T-cell (primary cell): ENCODE measurements around the gene ABCA8. TPM values are rescaled to one million over a fixed set of nuclear protein-coding genes. Genes with fewer than 3 reads are reported as not detected.
"Not testable (repeated sequence)": the region's sequence is repeated elsewhere in the genome, so short reads cannot be mapped to it uniquely, and the experiment has no call there.

Experiments used
- ATAC-seq, 4 experiments: fragments of 200-7000 bp in 3 of 4; fragments of 150-1000 bp in 1 of 4; cut with Tn5 transposase; replicated peaks in 1 of 4; 1 replicate in 3 of 4; 2 replicates in 1 of 4; pipeline ENCODE4 v1.10.0; 2021; ENCODE audit warnings: moderate library complexity in 3 of 4, mild to moderate bottlenecking in 2 of 4, moderate number of reproducible peaks in 1 of 4
- CTCF ChIA-PET, 2 donors: fragments of 300-600 bp; sonication (Branson Sonifier 250); formaldehyde crosslinking; loops; one replicate each; lab custom pipeline; 2022; ENCODE audit warnings: antibody characterized with exemption in 2 of 2; lab: Charles Lee
- POLR2A ChIA-PET, 2 donors: fragments of 300-600 bp; sonication (Branson Sonifier 250); formaldehyde crosslinking; loops; one replicate each; lab custom pipeline; 2022; ENCODE audit warnings: antibody characterized with exemption in 2 of 2; lab: Charles Lee
- DNase-seq, 35 experiments: peaks; one replicate each; pipeline versions ENCODE4 v3.0.0 to v3.0.0-alpha.2; 2013 to 2023
- H3K27ac ChIP-seq: one replicate; pipeline ENCODE4 v1.5.1; 2013; ENCODE audit warnings: low read length
- H3K27me3 ChIP-seq, 2 experiments: replicated peaks in 1 of 2; 1 replicate in 1 of 2; 2 replicates in 1 of 2; pipeline versions ENCODE4 v1.6.1 to v1.7.0; 2013; ENCODE audit warnings: low read length in 1 of 2, mixed read lengths in 1 of 2; ENCODE audit not compliant: control insufficient read depth in 2 of 2, insufficient read depth in 2 of 2; ENCODE audit errors: extremely low read depth in 1 of 2
- H3K36me3 ChIP-seq, 2 donors: 1 replicate in 1 of 2; 2 replicates in 1 of 2; pipeline versions ENCODE4 v1.6.1 to v1.7.0; 2013; ENCODE audit warnings: low read length in 1 of 2; ENCODE audit not compliant: control insufficient read depth in 2 of 2, insufficient read depth in 1 of 2; ENCODE audit errors: extremely low read depth in 1 of 2
- H3K4me1 ChIP-seq, 2 experiments: 1 replicate in 1 of 2; 2 replicates in 1 of 2; pipeline versions ENCODE4 v1.6.1 to v1.7.0; 2013; ENCODE audit warnings: low read length in 2 of 2, mixed read lengths in 1 of 2; ENCODE audit not compliant: insufficient read depth in 2 of 2, control insufficient read depth in 1 of 2; ENCODE audit errors: extremely low read depth in 1 of 2
- H3K4me3 ChIP-seq, 2 donors: 1 replicate in 1 of 2; 2 replicates in 1 of 2; pipeline versions ENCODE4 v1.5.1 to v1.7.0; 2013; ENCODE audit warnings: mild to moderate bottlenecking in 2 of 2, low read length in 1 of 2, moderate library complexity in 1 of 2; ENCODE audit not compliant: control insufficient read depth in 1 of 2; ENCODE audit errors: extremely low read depth in 1 of 2
- H3K9me3 ChIP-seq: 2 replicates; pipeline ENCODE4 v1.7.0; 2013
- H3K27ac Mint-ChIP-seq, 2 donors: one replicate each; pipeline ENCODE4 v1.8.0; 2020 to 2021; ENCODE audit warnings: mild to moderate bottlenecking in 2 of 2, mixed read lengths in 2 of 2
- H3K27me3 Mint-ChIP-seq, 2 donors: one replicate each; pipeline ENCODE4 v1.8.0; 2021 to 2022; ENCODE audit warnings: mixed read lengths in 2 of 2
- H3K36me3 Mint-ChIP-seq: one replicate; pipeline ENCODE4 v1.8.0; 2021; ENCODE audit warnings: mixed read lengths
- H3K4me1 Mint-ChIP-seq, 3 donors: one replicate each; pipeline ENCODE4 v1.8.0; 2020 to 2022; ENCODE audit warnings: mixed read lengths in 3 of 3, mild to moderate bottlenecking in 1 of 3
- H3K4me3 Mint-ChIP-seq, 3 donors: one replicate each; pipeline ENCODE4 v1.8.0; 2020 to 2022; ENCODE audit warnings: mild to moderate bottlenecking in 3 of 3, mixed read lengths in 3 of 3, moderate library complexity in 3 of 3
- H3K9me3 Mint-ChIP-seq, 3 donors: one replicate each; pipeline ENCODE4 v1.8.0; 2020 to 2022; ENCODE audit warnings: mixed read lengths in 3 of 3
- WGBS: methylation state at CpG from one replicate; pipeline ENCODE4 v1.1.5; 2013; ENCODE audit warnings: missing lambda C conversion rate; ENCODE audit not compliant: insufficient coverage; 5-methylcytosine and 5-hydroxymethylcytosine counted together
- total RNA-seq, 35 experiments: library from RNA in 6 of 35; stranded (reverse) in 6 of 35; fragments of 120-200 nt in 1 of 35; gene quantifications; one replicate each; pipeline versions ENCODE4 v1.2.1 to v1.2.4 and lab custom pipeline; 2013 to 2026

Gene ABCA8
- total RNA-seq, 5 donors from 2014 or later (not counting 1 experiment from before 2014, with no cell fraction given), result 0.19 to 0.76 (median 0.32) TPM; not detected in 2

DNA sequence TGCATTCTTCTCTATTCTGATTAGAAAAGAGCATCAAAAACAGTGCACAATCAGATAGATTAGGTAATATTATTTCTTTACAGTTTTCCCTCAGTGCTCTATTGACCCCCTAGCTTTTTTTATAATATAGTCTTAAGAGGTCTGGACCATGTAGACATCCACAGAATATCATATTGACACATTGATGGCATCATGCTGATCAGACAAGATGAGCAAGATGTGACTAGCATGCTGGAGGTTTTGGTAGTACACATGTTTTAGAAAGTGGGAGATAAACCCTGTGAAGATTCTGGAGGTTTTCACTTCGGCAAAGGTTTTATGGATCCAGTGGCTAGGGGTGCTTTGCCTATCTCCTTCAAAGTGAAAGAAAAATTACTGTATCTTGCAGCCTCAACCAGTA is 2.8 kb upstream of the ABCA8 start:
- no peak overlapping the region for H3K27ac Mint-ChIP-seq
- POLR2A ChIA-PET, result no interaction called here
- no peaks in the 10 kb centered on the region for H3K4me1 Mint-ChIP-seq
- Histone ChIP-seq H3K36me3 (no peaks in the 10 kb centered on the region), H3K27ac (no peak overlapping the region), H3K9me3 (no peaks in the 10 kb centered on the region), H3K4me3 (no peak overlapping the region), H3K27me3 (no peaks in the 10 kb centered on the region), H3K4me1 (no peaks in the 10 kb centered on the region)
- H3K9me3 Mint-ChIP-seq, result peaks cover 0 to 5% (median 0%) of the 10 kb centered on the region in 3 donors
- ATAC-seq (no peak), DNase-seq (no peak)
- no peaks in the 10 kb centered on the region for H3K36me3 Mint-ChIP-seq
- no peak overlapping the region for H3K4me3 Mint-ChIP-seq
- WGBS, result 83% methylated on average over 1 of the region's 1 CpG
- H3K27me3 Mint-ChIP-seq, result peaks cover 0 to 3% of the 10 kb centered on the region in 2 donors
- CTCF ChIA-PET, result no interaction called here

DNA sequence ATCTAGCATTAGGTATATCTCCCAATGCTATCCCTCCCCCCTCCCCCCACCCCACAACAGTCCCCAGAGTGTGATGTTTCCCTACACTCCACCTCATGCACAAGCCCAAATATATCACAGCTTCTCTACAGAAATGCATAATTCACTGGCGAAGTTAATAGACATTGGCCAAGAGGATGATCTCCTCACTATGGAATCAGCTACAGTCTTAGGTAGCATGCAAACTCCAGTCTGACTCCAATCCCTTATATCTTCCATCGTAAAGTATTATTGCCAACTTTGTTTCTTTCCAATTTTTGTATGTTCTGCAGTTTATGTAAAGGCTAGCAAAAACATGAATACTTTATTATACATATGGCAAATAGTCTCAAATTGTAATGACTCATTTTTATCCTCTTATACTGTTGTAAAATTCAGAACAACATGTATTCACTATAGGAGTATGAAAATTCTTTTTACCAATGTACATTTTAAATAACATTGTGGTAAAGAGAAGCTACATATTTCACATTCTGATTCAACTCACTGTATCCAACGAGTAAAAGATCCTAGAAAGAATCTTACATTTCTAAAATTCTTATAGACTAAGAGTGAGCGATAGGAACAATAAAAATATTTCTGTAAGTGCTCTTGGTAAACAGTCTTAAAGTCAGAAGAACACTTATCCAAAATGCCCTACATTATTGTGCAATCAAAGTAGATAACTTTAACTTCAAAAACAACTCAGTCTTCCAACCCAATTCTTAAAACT is 871 bp downstream of the ABCA8 start:
- no peaks in the 10 kb centered on the region for H3K36me3 Mint-ChIP-seq
- no peak for DNase-seq
- H3K4me3 Mint-ChIP-seq, result no peak overlapping the region
- Histone ChIP-seq H3K36me3 (no peaks in the 10 kb centered on the region), H3K4me1 (no peaks in the 10 kb centered on the region), H3K27me3 (no peaks in the 10 kb centered on the region), H3K4me3 (no peak overlapping the region), H3K9me3 (no peaks in the 10 kb centered on the region), H3K27ac (no peak overlapping the region)
- no peaks in the 10 kb centered on the region for H3K4me1 Mint-ChIP-seq
- no peak overlapping the region for H3K27ac Mint-ChIP-seq
- ChIA-PET POLR2A (no interaction called here), CTCF (no interaction called here)
- peaks cover 0 to 4% (median 0%) of the 10 kb centered on the region in 3 donors for H3K9me3 Mint-ChIP-seq
- 80% methylated on average over 1 of the region's 4 CpGs for WGBS
- H3K27me3 Mint-ChIP-seq, result peaks cover 0 to 3% of the 10 kb centered on the region in 2 donors
- no peak for ATAC-seq

GRCh38 chr17:68953340-68953997 is 1.7 kb downstream of the ABCA8 start:
- Mint-ChIP-seq H3K4me1 (no peaks in the 10 kb centered on the region), H3K27me3 (peaks cover 0 to 8% of the 10 kb centered on the region in 2 donors), H3K9me3 (no peaks in the 10 kb centered on the region), H3K36me3 (no peaks in the 10 kb centered on the region), H3K4me3 (no peak overlapping the region), H3K27ac (no peak overlapping the region)
- Histone ChIP-seq H3K27ac (no peak overlapping the region), H3K27me3 (no peaks in the 10 kb centered on the region), H3K4me3 (no peak overlapping the region), H3K36me3 (no peaks in the 10 kb centered on the region), H3K9me3 (no peaks in the 10 kb centered on the region), H3K4me1 (no peaks in the 10 kb centered on the region)
- ChIA-PET CTCF (no interaction called here), POLR2A (no interaction called here)
- DNase-seq, result no peak
- ATAC-seq, result no peak
- 60% methylated on average over 1 of the region's 4 CpGs for WGBS

DNA sequence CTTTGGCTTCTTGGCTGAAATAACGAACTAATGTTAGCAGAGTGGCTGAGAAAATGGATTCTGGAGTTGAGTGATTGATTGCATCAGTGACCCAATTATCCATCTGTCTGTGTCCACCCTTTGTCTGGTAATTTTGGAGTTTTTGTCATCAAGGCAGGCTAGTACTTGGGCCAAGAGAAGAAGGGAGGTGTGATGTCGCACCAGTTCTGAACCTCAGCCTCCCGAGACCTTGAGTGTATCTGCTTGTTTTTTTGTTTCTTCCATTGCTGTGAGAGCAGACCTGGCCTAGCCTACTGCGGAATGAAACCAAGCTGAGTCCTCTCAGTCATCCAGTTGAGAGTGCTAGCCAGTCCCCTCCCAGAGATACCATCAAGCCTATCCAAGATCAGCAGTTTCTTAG is 4.5 kb downstream of the ABCA8 start:
- Mint-ChIP-seq H3K4me1 (no peaks in the 10 kb centered on the region), H3K9me3 (no peaks in the 10 kb centered on the region), H3K4me3 (no peak overlapping the region), H3K36me3 (no peaks in the 10 kb centered on the region), H3K27me3 (peaks cover 0 to 8% of the 10 kb centered on the region in 2 donors), H3K27ac (no peak overlapping the region)
- Histone ChIP-seq H3K4me3 (no peak overlapping the region), H3K36me3 (no peaks in the 10 kb centered on the region), H3K9me3 (no peaks in the 10 kb centered on the region), H3K27ac (no peak overlapping the region), H3K27me3 (no peaks in the 10 kb centered on the region), H3K4me1 (no peaks in the 10 kb centered on the region)
- no peak for ATAC-seq
- CTCF ChIA-PET, result no interaction called here
- DNase-seq, result no peak
- POLR2A ChIA-PET, result no interaction called here
- WGBS, result 100% methylated on average over 2 of the region's 4 CpGs

- CTCF ChIA-PET, result not testable (repeated sequence)
These were observed 7.3 kb downstream of the ABCA8 start for GRCh38 chr17:68947868-68948267.

DNA sequence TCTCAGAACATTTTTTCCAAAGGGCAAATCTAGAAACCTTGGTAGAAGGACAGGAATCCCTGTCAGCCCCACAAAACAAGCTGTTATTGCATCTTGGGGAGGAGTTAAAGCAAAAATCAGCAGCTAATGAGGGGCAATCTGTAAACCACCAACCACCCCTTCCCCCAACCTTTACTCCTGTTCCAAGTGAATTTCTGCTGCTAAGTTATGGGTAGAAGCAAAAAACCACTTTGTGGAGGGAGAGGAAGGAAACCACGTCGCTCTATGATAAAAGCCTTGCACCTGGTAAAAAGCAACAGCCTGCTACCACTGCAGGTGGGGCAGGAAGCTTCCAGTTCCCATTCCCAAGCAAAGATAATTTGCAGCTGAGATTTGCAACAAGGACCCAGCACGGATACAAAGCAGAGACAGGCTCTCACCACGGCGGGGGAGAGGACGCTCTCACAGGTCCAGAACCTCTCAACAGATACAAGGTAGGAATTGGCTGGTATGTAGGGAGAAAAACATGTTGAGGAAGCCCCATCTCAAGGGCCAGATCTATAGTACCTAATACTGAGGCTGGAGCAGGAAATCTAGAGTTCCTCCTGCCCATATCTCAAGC is 10.7 kb downstream of the ABCA8 start:
- no peak overlapping the region for H3K27ac ChIP-seq
- POLR2A ChIA-PET, result no interaction called here

More at GRCh38 chr17:68947868-68948267, 7.3 kb downstream of the ABCA8 start:
- H3K4me1 ChIP-seq, H3K27ac Mint-ChIP-seq, H3K4me3 ChIP-seq, ATAC-seq, H3K27ac ChIP-seq, H3K27me3 Mint-ChIP-seq, H3K4me1 Mint-ChIP-seq, H3K9me3 Mint-ChIP-seq, DNase-seq, H3K4me3 Mint-ChIP-seq, POLR2A ChIA-PET, H3K36me3 Mint-ChIP-seq, H3K9me3 ChIP-seq, H3K36me3 ChIP-seq, H3K27me3 ChIP-seq: not testable (repeated sequence)
- no CpG with 5 or more reads among the region's 1 CpG for WGBS

More for the DNA sequence above, 10.7 kb downstream of the ABCA8 start:
- ATAC-seq, result no peak
- Mint-ChIP-seq H3K36me3 (no peaks in the 10 kb centered on the region), H3K9me3 (peaks cover 0 to 3% (median 0%) of the 10 kb centered on the region in 3 donors), H3K4me1 (no peaks in the 10 kb centered on the region), H3K4me3 (no peak overlapping the region), H3K27me3 (peaks cover 0 to 5% of the 10 kb centered on the region in 2 donors), H3K27ac (no peak overlapping the region)
- Histone ChIP-seq H3K4me1 (peaks cover 0 to 2% of the 10 kb centered on the region in 2 experiments), H3K9me3 (no peaks in the 10 kb centered on the region), H3K4me3 (no peak overlapping the region), H3K36me3 (no peaks in the 10 kb centered on the region), H3K27me3 (no peaks in the 10 kb centered on the region)
- WGBS, result 0% methylated on average over 1 of the region's 6 CpGs
- CTCF ChIA-PET, result no interaction called here
- DNase-seq, result no peak
